ENCODE results near the gene SLC50A1.

SLC50A1 gene

GRCh38 chr1:155110381-155110780 is 25.3 kb upstream of the SLC50A1 start:
- no peak for TF ChIP-seq POLR2AphosphoS5 (IDR thresholded peaks at IDR 0.05; ENCODE audit: low read depth)
- TF ChIP-seq SPI1 (IDR thresholded peaks at IDR 0.05; ENCODE audit: borderline replicate concordance, low read depth), result no peak
- no peak for TF ChIP-seq REST (IDR thresholded peaks at IDR 0.05; ENCODE audit: insufficient replicate concordance, low read depth)
- no peak for TF ChIP-seq GABPA (IDR thresholded peaks at IDR 0.05; ENCODE audit: low read depth)
- no peak for TF ChIP-seq CTCF (IDR thresholded peaks at IDR 0.05; ENCODE audit: insufficient read depth, low read length)
- H3K27me3 ChIP-seq (ENCODE audit: insufficient read depth, poor library complexity, severe bottlenecking), result no peaks in the 10 kb centered on the region
- no peak overlapping the region for H3K27ac ChIP-seq (replicated peaks)
- no peak for DNase-seq (ENCODE audit: low read depth in 1 of 2, low spot score in 1 of 2)
- H3K4me3 ChIP-seq (replicated peaks; ENCODE audit: insufficient read depth, low read length), result no peak overlapping the region

- TF ChIP-seq GABPA (IDR thresholded peaks at IDR 0.05; ENCODE audit: low read depth) (no peak), REST (IDR thresholded peaks at IDR 0.05; ENCODE audit: insufficient replicate concordance, low read depth) (no peak), CTCF (IDR thresholded peaks at IDR 0.05; ENCODE audit: insufficient read depth, low read length) (no peak), POLR2AphosphoS5 (IDR thresholded peaks at IDR 0.05; ENCODE audit: low read depth) (no peak), SPI1 (IDR thresholded peaks at IDR 0.05; ENCODE audit: borderline replicate concordance, low read depth) (no peak)
- Histone ChIP-seq H3K4me3 (replicated peaks; ENCODE audit: insufficient read depth, low read length) (no peak overlapping the region), H3K27ac (replicated peaks) (no peak overlapping the region), H3K27me3 (ENCODE audit: insufficient read depth, poor library complexity, severe bottlenecking) (no peaks in the 10 kb centered on the region)
- no peak for DNase-seq (ENCODE audit: low read depth in 1 of 2, low spot score in 1 of 2)
Measured at GRCh38 chr1:155110826-155111225, 24.8 kb upstream of the SLC50A1 start.

GRCh38 chr1:155113450-155113980 is 22.1 kb upstream of the SLC50A1 start:
- H3K4me3 ChIP-seq (replicated peaks; ENCODE audit: insufficient read depth, low read length), result no peak overlapping the region
- no peaks in the 10 kb centered on the region for H3K27me3 ChIP-seq (ENCODE audit: insufficient read depth, poor library complexity, severe bottlenecking)
- H3K27ac ChIP-seq (replicated peaks), result no peak overlapping the region
- TF ChIP-seq POLR2AphosphoS5 (IDR thresholded peaks at IDR 0.05; ENCODE audit: low read depth) (no peak), GABPA (IDR thresholded peaks at IDR 0.05; ENCODE audit: low read depth) (no peak), SPI1 (IDR thresholded peaks at IDR 0.05; ENCODE audit: borderline replicate concordance, low read depth) (no peak), CTCF (IDR thresholded peaks at IDR 0.05; ENCODE audit: insufficient read depth, low read length) (no peak), REST (IDR thresholded peaks at IDR 0.05; ENCODE audit: insufficient replicate concordance, low read depth) (no peak)
- no peak for DNase-seq (ENCODE audit: low read depth in 1 of 2, low spot score in 1 of 2)

Measured in HL-60 (cell line).